ENCODE measurements around the gene CCDC69. TPM values are rescaled to one million over a fixed set of nuclear protein-coding genes. Genes with fewer than 3 reads are reported as not detected.
"Not testable (repeated sequence)": the region's sequence is repeated elsewhere in the genome, so short reads cannot be mapped to it uniquely, and the experiment has no call there.

Gene CCDC69
- total RNA-seq, 2 donors from 2014 or later = 39.1 to 75.3 TPM

GRCh38 chr5:151245680-151246219 lies 21.9 kb upstream of the CCDC69 start:
- DNase-seq (ENCODE audit: low spot score) (no peak), ATAC-seq (ENCODE audit: insufficient number of reproducible peaks, low FRiP score, low read depth) (no peak)
- TF ChIP-seq, protein P1, sequence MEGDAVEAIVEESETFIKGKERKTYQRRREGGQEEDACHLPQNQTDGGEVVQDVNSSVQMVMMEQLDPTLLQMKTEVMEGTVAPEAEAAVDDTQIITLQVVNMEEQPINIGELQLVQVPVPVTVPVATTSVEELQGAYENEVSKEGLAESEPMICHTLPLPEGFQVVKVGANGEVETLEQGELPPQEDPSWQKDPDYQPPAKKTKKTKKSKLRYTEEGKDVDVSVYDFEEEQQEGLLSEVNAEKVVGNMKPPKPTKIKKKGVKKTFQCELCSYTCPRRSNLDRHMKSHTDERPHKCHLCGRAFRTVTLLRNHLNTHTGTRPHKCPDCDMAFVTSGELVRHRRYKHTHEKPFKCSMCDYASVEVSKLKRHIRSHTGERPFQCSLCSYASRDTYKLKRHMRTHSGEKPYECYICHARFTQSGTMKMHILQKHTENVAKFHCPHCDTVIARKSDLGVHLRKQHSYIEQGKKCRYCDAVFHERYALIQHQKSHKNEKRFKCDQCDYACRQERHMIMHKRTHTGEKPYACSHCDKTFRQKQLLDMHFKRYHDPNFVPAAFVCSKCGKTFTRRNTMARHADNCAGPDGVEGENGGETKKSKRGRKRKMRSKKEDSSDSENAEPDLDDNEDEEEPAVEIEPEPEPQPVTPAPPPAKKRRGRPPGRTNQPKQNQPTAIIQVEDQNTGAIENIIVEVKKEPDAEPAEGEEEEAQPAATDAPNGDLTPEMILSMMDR (IDR thresholded peaks at IDR 0.05) = no peak
- Histone ChIP-seq H3K36me3 (no peaks in the 10 kb centered on the region), H3K27ac (no peak overlapping the region), H3K4me3 (no peak overlapping the region), H3K4me1 (ENCODE audit: control insufficient read depth in 1 of 2, low read depth in 2 of 2) (no peaks in the 10 kb centered on the region), H3K27me3 (replicated peaks; ENCODE audit: insufficient read depth) (no peaks in the 10 kb centered on the region), H3K9me3 (no peaks in the 10 kb centered on the region)

GRCh38 chr5:151244206-151244605 lies 20.3 kb upstream of the CCDC69 start:
- Histone ChIP-seq H3K9me3 (no peaks in the 10 kb centered on the region), H3K27ac (no peak overlapping the region), H3K27me3 (replicated peaks; ENCODE audit: insufficient read depth) (no peaks in the 10 kb centered on the region), H3K4me3 (no peak overlapping the region), H3K36me3 (no peaks in the 10 kb centered on the region), H3K4me1 (ENCODE audit: control insufficient read depth in 1 of 2, low read depth in 2 of 2) (no peaks in the 10 kb centered on the region)
- TF ChIP-seq, protein P1 (IDR thresholded peaks at IDR 0.05) = no peak
- DNase-seq (ENCODE audit: low spot score) (no peak), ATAC-seq (ENCODE audit: insufficient number of reproducible peaks, low FRiP score, low read depth) (no peak)

DNA sequence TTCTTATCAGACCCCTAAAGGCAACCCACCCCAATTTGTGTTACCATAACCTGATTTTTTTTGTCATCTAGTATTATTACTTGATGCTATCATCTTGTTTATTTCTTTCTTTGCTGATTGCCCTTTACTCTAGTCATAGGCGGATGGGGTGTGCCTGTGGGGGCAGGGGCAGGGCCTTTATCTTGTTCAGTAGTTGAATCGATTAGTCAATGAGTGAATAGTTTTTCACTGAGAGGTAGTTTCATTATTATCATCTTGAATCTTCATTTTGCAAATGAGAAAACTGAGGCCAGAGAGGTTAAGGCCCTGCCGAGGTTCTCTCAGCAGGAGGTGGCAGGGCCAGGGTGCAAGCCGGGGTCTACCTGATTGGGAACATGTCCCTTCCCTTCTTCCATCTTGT lies 19.7 kb upstream of the CCDC69 start:
- Histone ChIP-seq H3K36me3 (no peaks in the 10 kb centered on the region), H3K27ac (no peak overlapping the region), H3K4me3 (no peak overlapping the region), H3K4me1 (ENCODE audit: control insufficient read depth in 1 of 2, low read depth in 2 of 2) (peaks cover 0 to 4% of the 10 kb centered on the region in 2 donors), H3K9me3 (no peaks in the 10 kb centered on the region), H3K27me3 (replicated peaks; ENCODE audit: insufficient read depth) (no peaks in the 10 kb centered on the region)
- TF ChIP-seq, protein P1 (IDR thresholded peaks at IDR 0.05) = no peak
- no peak for DNase-seq (ENCODE audit: low spot score)
- no peak for ATAC-seq (ENCODE audit: insufficient number of reproducible peaks, low FRiP score, low read depth)

GRCh38 chr5:151243127-151243526 lies 19.2 kb upstream of the CCDC69 start:
- Histone ChIP-seq H3K36me3 (no peaks in the 10 kb centered on the region), H3K4me3 (no peak overlapping the region), H3K4me1 (ENCODE audit: control insufficient read depth in 1 of 2, low read depth in 2 of 2) (peaks cover 0 to 8% of the 10 kb centered on the region in 2 donors), H3K27ac (no peak overlapping the region), H3K9me3 (no peaks in the 10 kb centered on the region), H3K27me3 (replicated peaks; ENCODE audit: insufficient read depth) (no peaks in the 10 kb centered on the region)
- TF ChIP-seq, protein P1 (IDR thresholded peaks at IDR 0.05) = no peak
- ATAC-seq (ENCODE audit: insufficient number of reproducible peaks, low FRiP score, low read depth) (no peak), DNase-seq (ENCODE audit: low spot score) (no peak)

GRCh38 chr5:151240924-151241635 lies 17.2 kb upstream of the CCDC69 start:
- Histone ChIP-seq H3K27ac (no peak overlapping the region), H3K4me3 (no peak overlapping the region), H3K9me3 (no peaks in the 10 kb centered on the region), H3K36me3 (no peaks in the 10 kb centered on the region), H3K27me3 (replicated peaks; ENCODE audit: insufficient read depth) (no peaks in the 10 kb centered on the region), H3K4me1 (ENCODE audit: control insufficient read depth in 1 of 2, low read depth in 2 of 2) (peaks cover 0 to 14% of the 10 kb centered on the region in 2 donors)
- no peak for ATAC-seq (ENCODE audit: insufficient number of reproducible peaks, low FRiP score, low read depth)
- TF ChIP-seq, protein P1 (IDR thresholded peaks at IDR 0.05) = no peak
- DNase-seq (ENCODE audit: low spot score) = no peak

GRCh38 chr5:151240268-151240835 lies 16.5 kb upstream of the CCDC69 start:
- not testable (repeated sequence) for H3K4me3 ChIP-seq; H3K27me3 ChIP-seq (replicated peaks; ENCODE audit: insufficient read depth); H3K27ac ChIP-seq; H3K36me3 ChIP-seq; DNase-seq (ENCODE audit: low spot score); H3K9me3 ChIP-seq; ATAC-seq (ENCODE audit: insufficient number of reproducible peaks, low FRiP score, low read depth)
- peaks cover 0 to 14% of the 10 kb centered on the region in 2 donors for H3K4me1 ChIP-seq (ENCODE audit: control insufficient read depth in 1 of 2, low read depth in 2 of 2)
